Skeletal muscle cell (primary cell): ENCODE results near the gene GGA1.

ENCODE experiments used
- DNase-seq: peaks from one replicate; pipeline ENCODE4 v3.0.0-alpha.2; 2010; ENCODE audit warnings: low read depth
- H3K4me3 ChIP-seq: 2 replicates; pipeline ENCODE4 v1.5.1; 2011; ENCODE audit warnings: low read depth, mild to moderate bottlenecking, control low read depth, low read length, moderate library complexity

Gene GGA1

GRCh38 chr22:37681001-37681424 is 72.4 kb downstream of the GGA1 start:
- no peak overlapping the region for H3K4me3 ChIP-seq
- DNase-seq: no peak

- H3K4me3 ChIP-seq: no peak overlapping the region
- peak; percentile 34 for DNase-seq
Measured at GRCh38 chr22:37681556-37682049, 73.0 kb downstream of the GGA1 start.
